SK-N-SH treated with all-trans-retinoic acid at 6 μM for 48 hours (cell line): Measurements from ENCODE around the gene CRY1.

Experiments
- ARNTL ChIP-seq: fragments of 450-650 bp; formaldehyde crosslinking; IDR thresholded peaks from 2 replicates; pipeline ENCODE4 v1.5.0; 2020; ENCODE audit warnings: low read depth, mild to moderate bottlenecking, moderate library complexity, borderline replicate concordance
- GLIS3 ChIP-seq: fragments of 250-450 bp; sonication (Bioruptor Pico); IDR thresholded peaks from 2 replicates; pipeline ENCODE4 v1.5.0; 2020; ENCODE audit warnings: mild to moderate bottlenecking, moderate library complexity
- OSR1 ChIP-seq: fragments of 250-450 bp; sonication (Bioruptor Pico); IDR thresholded peaks from 2 replicates; pipeline ENCODE4 v1.8.0; 2022; ENCODE audit warnings: moderate library complexity, mild to moderate bottlenecking, inconsistent platforms
- TOX ChIP-seq: fragments of 250-450 bp; sonication (Bioruptor Pico); IDR thresholded peaks from 2 replicates; pipeline ENCODE4 v1.8.0; 2021; ENCODE audit warnings: mild to moderate bottlenecking, moderate library complexity, borderline replicate concordance
- ZC3H10 ChIP-seq: fragments of 250-450 bp; sonication (Bioruptor Pico); IDR thresholded peaks from 2 replicates; pipeline ENCODE4 v1.5.1; 2021; ENCODE audit warnings: mild to moderate bottlenecking, moderate library complexity
- ZFP3 ChIP-seq: fragments of 250-450 bp; sonication (Bioruptor Pico); IDR thresholded peaks from 2 replicates; pipeline ENCODE4 v1.5.0; 2020; ENCODE audit warnings: mild to moderate bottlenecking, moderate library complexity
- ZFP30 ChIP-seq: fragments of 450-650 bp; formaldehyde crosslinking; IDR thresholded peaks from 2 replicates; pipeline ENCODE4 v1.5.0; 2022; ENCODE audit warnings: mild to moderate bottlenecking, moderate library complexity
- ZNF565 ChIP-seq: fragments of 450-650 bp; formaldehyde crosslinking; conservative IDR thresholded peaks from 2 replicates; pipeline ENCODE4 v1.5.0; 2020; ENCODE audit warnings: low read depth, mild to moderate bottlenecking, moderate library complexity
- ZNF70 ChIP-seq: fragments of 450-650 bp; formaldehyde crosslinking; IDR thresholded peaks from 2 replicates; pipeline ENCODE4 v1.5.0; 2020; ENCODE audit warnings: mild to moderate bottlenecking, moderate library complexity
- TF ChIP-seq, protein P1 (sequence below): fragments of 250-450 bp; sonication (Bioruptor Pico); IDR thresholded peaks from 2 replicates; pipeline ENCODE4 v1.5.1; 2020; ENCODE audit warnings: low read depth, mild to moderate bottlenecking, moderate library complexity
- TF ChIP-seq, protein P2 (sequence below): fragments of 250-450 bp; sonication (Bioruptor Pico); IDR thresholded peaks from 2 replicates; pipeline ENCODE4 v1.8.0; 2020; ENCODE audit warnings: mild to moderate bottlenecking, moderate library complexity, borderline replicate concordance

DNA sequence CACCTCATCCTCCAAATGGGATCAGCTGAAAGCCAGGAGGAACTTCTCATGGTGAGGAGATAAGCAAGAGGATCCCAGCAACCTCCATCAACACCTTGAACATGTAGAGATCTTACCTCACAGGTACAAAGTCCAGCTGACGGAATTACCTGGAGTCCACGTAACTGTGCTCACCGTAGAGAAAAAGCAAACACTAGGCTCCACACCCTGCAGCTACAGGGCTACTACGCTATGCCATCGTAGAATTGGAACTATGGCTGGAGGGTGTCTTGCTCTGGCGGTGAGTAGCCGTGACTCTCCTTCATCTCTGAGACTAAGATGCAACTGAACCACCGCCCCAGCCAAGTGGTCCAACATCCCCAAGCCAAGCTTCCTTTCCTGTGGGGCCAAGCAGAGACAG is 50.5 kb downstream of the CRY1 start:
- no peak for TF ChIP-seq ZFP3 (CRISPR knock-in tag)
- no peak for TF ChIP-seq OSR1 (CRISPR knock-in tag)
- no peak for TF ChIP-seq ZNF565
- no peak for TF ChIP-seq GLIS3
- TF ChIP-seq, protein P1, sequence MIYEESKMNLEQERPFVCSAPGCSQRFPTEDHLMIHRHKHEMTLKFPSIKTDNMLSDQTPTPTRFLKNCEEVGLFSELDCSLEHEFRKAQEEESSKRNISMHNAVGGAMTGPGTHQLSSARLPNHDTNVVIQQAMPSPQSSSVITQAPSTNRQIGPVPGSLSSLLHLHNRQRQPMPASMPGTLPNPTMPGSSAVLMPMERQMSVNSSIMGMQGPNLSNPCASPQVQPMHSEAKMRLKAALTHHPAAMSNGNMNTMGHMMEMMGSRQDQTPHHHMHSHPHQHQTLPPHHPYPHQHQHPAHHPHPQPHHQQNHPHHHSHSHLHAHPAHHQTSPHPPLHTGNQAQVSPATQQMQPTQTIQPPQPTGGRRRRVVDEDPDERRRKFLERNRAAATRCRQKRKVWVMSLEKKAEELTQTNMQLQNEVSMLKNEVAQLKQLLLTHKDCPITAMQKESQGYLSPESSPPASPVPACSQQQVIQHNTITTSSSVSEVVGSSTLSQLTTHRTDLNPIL: no peak
- no peak for TF ChIP-seq ARNTL (CRISPR knock-in tag)
- no peak for TF ChIP-seq TOX (CRISPR knock-in tag)
- TF ChIP-seq ZC3H10 (CRISPR knock-in tag): no peak
- TF ChIP-seq, protein P2, sequence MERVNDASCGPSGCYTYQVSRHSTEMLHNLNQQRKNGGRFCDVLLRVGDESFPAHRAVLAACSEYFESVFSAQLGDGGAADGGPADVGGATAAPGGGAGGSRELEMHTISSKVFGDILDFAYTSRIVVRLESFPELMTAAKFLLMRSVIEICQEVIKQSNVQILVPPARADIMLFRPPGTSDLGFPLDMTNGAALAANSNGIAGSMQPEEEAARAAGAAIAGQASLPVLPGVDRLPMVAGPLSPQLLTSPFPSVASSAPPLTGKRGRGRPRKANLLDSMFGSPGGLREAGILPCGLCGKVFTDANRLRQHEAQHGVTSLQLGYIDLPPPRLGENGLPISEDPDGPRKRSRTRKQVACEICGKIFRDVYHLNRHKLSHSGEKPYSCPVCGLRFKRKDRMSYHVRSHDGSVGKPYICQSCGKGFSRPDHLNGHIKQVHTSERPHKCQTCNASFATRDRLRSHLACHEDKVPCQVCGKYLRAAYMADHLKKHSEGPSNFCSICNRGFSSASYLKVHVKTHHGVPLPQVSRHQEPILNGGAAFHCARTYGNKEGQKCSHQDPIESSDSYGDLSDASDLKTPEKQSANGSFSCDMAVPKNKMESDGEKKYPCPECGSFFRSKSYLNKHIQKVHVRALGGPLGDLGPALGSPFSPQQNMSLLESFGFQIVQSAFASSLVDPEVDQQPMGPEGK: no peak
- TF ChIP-seq ZFP30: no peak
- TF ChIP-seq ZNF70 (CRISPR knock-in tag): no peak
